HFF-Myc (cell line): ENCODE results near the gene POMGNT1.
A peak's percentile ranks its signal among the peaks of the same experiment; 100 is the strongest.
"Not testable (repeated sequence)": the region's sequence is repeated elsewhere in the genome, so short reads cannot be mapped to it uniquely, and the experiment has no call there.

Experiments
- DNase-seq: peaks from one replicate; pipeline ENCODE4 v3.0.0-alpha.2; 2011; ENCODE audit warnings: low read depth; ENCODE audit errors: extremely low read depth
- H3K4me3 ChIP-seq: replicated peaks from 2 replicates; pipeline ENCODE4 v1.5.1; 2011; ENCODE audit warnings: low read depth, mild to moderate bottlenecking, control low read depth, low read length
- CTCF ChIP-seq: IDR thresholded peaks from 2 replicates; pipeline ENCODE4 v1.5.1; 2012; ENCODE audit warnings: mild to moderate bottlenecking, low read depth, low read length, control low read depth; ENCODE audit errors: missing control alignments

POMGNT1 gene

GRCh38 chr1:46197964-46198811 is at the start of gene POMGNT1:
Gene POMGNT1, minus strand, starts transcription at chr1:46198434. Its CDS starts 613 bp downstream, at chr1:46197821.
- no peak for TF ChIP-seq CTCF
- peak within 1 kb of the TSS; percentile 65 for H3K4me3 ChIP-seq
- DNase-seq, result no peak

- TF ChIP-seq CTCF, result no peak
- H3K4me3 ChIP-seq, result peak within 1 kb of the TSS; percentile 70
- DNase-seq, result peak; percentile 99
Observed at GRCh38 chr1:46247436-46248121, 49.3 kb upstream of the POMGNT1 start, which contains the start of gene RAD54L. Gene RAD54L, plus strand, starts transcription at chr1:46247763. Its CDS starts 643 bp downstream, at chr1:46248406.

GRCh38 chr1:46246548-46247435 is 48.6 kb upstream of the POMGNT1 start:
- no peak for DNase-seq
- TF ChIP-seq CTCF, result no peak
- peak overlapping the region; percentile 62 for H3K4me3 ChIP-seq

GRCh38 chr1:46246136-46246535 is 47.9 kb upstream of the POMGNT1 start:
- H3K4me3 ChIP-seq, DNase-seq: not testable (repeated sequence)

- H3K4me3 ChIP-seq, result no peak overlapping the region
- no peak for DNase-seq
- TF ChIP-seq CTCF, result peak; percentile 42
Observed at GRCh38 chr1:46244656-46245371, 46.6 kb upstream of the POMGNT1 start.

- not testable (repeated sequence) for DNase-seq, H3K4me3 ChIP-seq
Observed at GRCh38 chr1:46243831-46244230, 45.6 kb upstream of the POMGNT1 start.

GRCh38 chr1:46242918-46243317 is 44.7 kb upstream of the POMGNT1 start:
- no peak for DNase-seq
- no peak for TF ChIP-seq CTCF

GRCh38 chr1:46241733-46242132 is 43.5 kb upstream of the POMGNT1 start:
- not testable (repeated sequence) for H3K4me3 ChIP-seq, DNase-seq

More at GRCh38 chr1:46242918-46243317, 44.7 kb upstream of the POMGNT1 start:
- no peak overlapping the region for H3K4me3 ChIP-seq

GRCh38 chr1:46238865-46239264 is 40.6 kb upstream of the POMGNT1 start:
- DNase-seq, H3K4me3 ChIP-seq: not testable (repeated sequence)
